Stomach smooth muscle (tissue), 2 donors: ENCODE measurements around the gene FBXW2.

Experiments used
- H3K27ac ChIP-seq: one replicate; pipeline ENCODE4 v1.7.0; 2013; ENCODE audit warnings: mild to moderate bottlenecking, low read length, inconsistent platforms
- H3K27me3 ChIP-seq, 2 donors: one replicate each; pipeline ENCODE4 v1.7.0; 2013; ENCODE audit warnings: low read length in 2 of 2; ENCODE audit not compliant: insufficient read depth in 2 of 2, control insufficient read depth in 1 of 2
- H3K36me3 ChIP-seq, 2 donors: one replicate each; pipeline ENCODE4 v1.7.0; 2013; ENCODE audit warnings: low read length in 2 of 2; ENCODE audit not compliant: control insufficient read depth in 2 of 2, insufficient read depth in 2 of 2
- H3K4me1 ChIP-seq: one replicate; pipeline ENCODE4 v1.7.0; 2013; ENCODE audit warnings: low read length; ENCODE audit not compliant: control insufficient read depth, insufficient read depth
- H3K4me3 ChIP-seq, 2 donors: one replicate each; pipeline ENCODE4 v1.7.0; 2013; ENCODE audit warnings: low read length in 2 of 2
- H3K9ac ChIP-seq, 2 donors: one replicate each; pipeline ENCODE4 v1.7.0; 2013; ENCODE audit warnings: low read length in 2 of 2, mild to moderate bottlenecking in 1 of 2
- H3K9me3 ChIP-seq, 2 donors: one replicate each; pipeline ENCODE4 v1.7.0; 2013; ENCODE audit warnings: low read length in 2 of 2; ENCODE audit not compliant: control insufficient read depth in 2 of 2
- donor health status: healthy.
- donor health status: Pancreatic carcinoma.

Gene FBXW2

GRCh38 chr9:120779227-120779626 is 14.0 kb downstream of the FBXW2 start:
- peaks cover 24 to 26% of the 10 kb centered on the region in 2 donors for H3K36me3 ChIP-seq
- no peak overlapping the region for H3K9ac ChIP-seq
- H3K9me3 ChIP-seq = no peaks in the 10 kb centered on the region
- no peaks in the 10 kb centered on the region for H3K4me1 ChIP-seq
- H3K27me3 ChIP-seq = no peaks in the 10 kb centered on the region
- H3K4me3 ChIP-seq = no peak overlapping the region
- H3K27ac ChIP-seq = no peak overlapping the region

- Histone ChIP-seq H3K4me3 (no peak overlapping the region), H3K36me3 (peaks cover 24 to 26% of the 10 kb centered on the region in 2 donors), H3K4me1 (no peaks in the 10 kb centered on the region), H3K9ac (no peak overlapping the region), H3K9me3 (no peaks in the 10 kb centered on the region), H3K27me3 (no peaks in the 10 kb centered on the region), H3K27ac (no peak overlapping the region)
Observed at GRCh38 chr9:120778758-120779157, 14.5 kb downstream of the FBXW2 start.

- H3K27ac ChIP-seq = no peak overlapping the region
- H3K9me3 ChIP-seq = no peaks in the 10 kb centered on the region
- H3K9ac ChIP-seq = no peak overlapping the region
- H3K4me3 ChIP-seq = no peak overlapping the region
- no peaks in the 10 kb centered on the region for H3K4me1 ChIP-seq
- no peaks in the 10 kb centered on the region for H3K27me3 ChIP-seq
- peaks cover 26 to 28% of the 10 kb centered on the region in 2 donors for H3K36me3 ChIP-seq
Observed at GRCh38 chr9:120777229-120777628, 16.0 kb downstream of the FBXW2 start.

GRCh38 chr9:120776788-120777187 is 16.4 kb downstream of the FBXW2 start:
- Histone ChIP-seq H3K27ac (no peak overlapping the region), H3K36me3 (peaks cover 26 to 28% of the 10 kb centered on the region in 2 donors)

GRCh38 chr9:120775859-120776258 is 17.4 kb downstream of the FBXW2 start:
- H3K4me3 ChIP-seq = no peak overlapping the region
- no peak overlapping the region for H3K27ac ChIP-seq
- H3K4me1 ChIP-seq = no peaks in the 10 kb centered on the region
- H3K9ac ChIP-seq = no peak overlapping the region
- H3K9me3 ChIP-seq = no peaks in the 10 kb centered on the region
- H3K27me3 ChIP-seq = no peaks in the 10 kb centered on the region
- H3K36me3 ChIP-seq = peaks cover 33% of the 10 kb centered on the region in 2 donors

More at GRCh38 chr9:120776788-120777187, 16.4 kb downstream of the FBXW2 start:
- Histone ChIP-seq H3K4me3 (no peak overlapping the region), H3K27me3 (no peaks in the 10 kb centered on the region), H3K9me3 (no peaks in the 10 kb centered on the region), H3K4me1 (no peaks in the 10 kb centered on the region), H3K9ac (no peak overlapping the region)

GRCh38 chr9:120774719-120775118 is 18.5 kb downstream of the FBXW2 start:
- Histone ChIP-seq H3K27me3 (no peaks in the 10 kb centered on the region), H3K4me1 (no peaks in the 10 kb centered on the region), H3K36me3 (peaks cover 31 to 42% of the 10 kb centered on the region in 2 donors), H3K4me3 (no peak overlapping the region), H3K27ac (no peak overlapping the region), H3K9me3 (no peaks in the 10 kb centered on the region), H3K9ac (no peak overlapping the region)

- Histone ChIP-seq H3K9me3 (no peaks in the 10 kb centered on the region), H3K4me3 (no peak overlapping the region), H3K4me1 (no peaks in the 10 kb centered on the region), H3K9ac (no peak overlapping the region), H3K36me3 (peaks cover 37 to 49% of the 10 kb centered on the region in 2 donors), H3K27me3 (no peaks in the 10 kb centered on the region), H3K27ac (no peak overlapping the region)
Observed at GRCh38 chr9:120773256-120773655, 20.0 kb downstream of the FBXW2 start.

- Histone ChIP-seq H3K9ac (no peak overlapping the region), H3K9me3 (no peaks in the 10 kb centered on the region), H3K27ac (no peak overlapping the region), H3K36me3 (peaks cover 36 to 43% of the 10 kb centered on the region in 2 donors), H3K4me1 (no peaks in the 10 kb centered on the region), H3K4me3 (no peak overlapping the region), H3K27me3 (no peaks in the 10 kb centered on the region)
Observed at GRCh38 chr9:120770931-120771330, 22.3 kb downstream of the FBXW2 start.

- Histone ChIP-seq H3K27ac (no peak overlapping the region), H3K27me3 (no peaks in the 10 kb centered on the region), H3K36me3 (peaks cover 38 to 49% of the 10 kb centered on the region in 2 donors), H3K4me1 (no peaks in the 10 kb centered on the region), H3K9me3 (no peaks in the 10 kb centered on the region), H3K9ac (no peak overlapping the region), H3K4me3 (no peak overlapping the region)
Observed at GRCh38 chr9:120768886-120769285, 24.3 kb downstream of the FBXW2 start.

GRCh38 chr9:120768247-120768646 is 25.0 kb downstream of the FBXW2 start:
- Histone ChIP-seq H3K27me3 (no peaks in the 10 kb centered on the region), H3K4me3 (no peak overlapping the region), H3K4me1 (no peaks in the 10 kb centered on the region), H3K9me3 (no peaks in the 10 kb centered on the region), H3K36me3 (peaks cover 36 to 53% of the 10 kb centered on the region in 2 donors), H3K9ac (no peak overlapping the region), H3K27ac (no peak overlapping the region)

- H3K36me3 ChIP-seq = peaks cover 38 to 56% of the 10 kb centered on the region in 2 donors
- H3K27me3 ChIP-seq = no peaks in the 10 kb centered on the region
Observed at GRCh38 chr9:120767451-120767850, 25.8 kb downstream of the FBXW2 start.

More at GRCh38 chr9:120767451-120767850, 25.8 kb downstream of the FBXW2 start:
- Histone ChIP-seq H3K4me3 (no peak overlapping the region), H3K9me3 (no peaks in the 10 kb centered on the region), H3K9ac (no peak overlapping the region), H3K27ac (no peak overlapping the region), H3K4me1 (no peaks in the 10 kb centered on the region)
